ENCODE data around the gene GFRAL. TPM values are rescaled to one million over a fixed set of nuclear protein-coding genes. Genes with fewer than 3 reads are reported as not detected.

The GFRAL gene
- total RNA-seq, 1 experiment from 2014 or later: not detected

DNA sequence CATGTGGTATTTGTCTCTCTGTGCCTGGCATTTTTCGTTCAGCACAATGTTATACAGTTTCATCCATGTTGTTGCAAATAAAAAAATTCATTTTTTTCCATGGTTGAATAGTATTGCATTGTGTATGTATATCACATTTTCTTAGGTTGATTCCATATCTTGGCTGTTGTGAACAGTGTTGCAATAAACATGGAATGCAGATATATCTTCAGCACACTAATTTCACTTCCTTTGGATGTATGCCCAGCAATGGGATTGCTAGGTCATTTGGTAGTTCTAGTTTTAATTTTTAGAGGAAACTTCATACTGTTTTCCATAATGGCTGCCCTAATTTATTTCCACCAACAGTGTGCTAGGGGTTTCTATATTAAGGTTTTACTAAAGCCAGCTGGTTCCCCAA is 52.6 kb downstream of the GFRAL start:
- DNase-seq (ENCODE audit: low read depth in 1 of 2, low spot score in 2 of 2): no peak
- H3K4me1 ChIP-seq (replicated peaks): no peaks in the 10 kb centered on the region

DNA sequence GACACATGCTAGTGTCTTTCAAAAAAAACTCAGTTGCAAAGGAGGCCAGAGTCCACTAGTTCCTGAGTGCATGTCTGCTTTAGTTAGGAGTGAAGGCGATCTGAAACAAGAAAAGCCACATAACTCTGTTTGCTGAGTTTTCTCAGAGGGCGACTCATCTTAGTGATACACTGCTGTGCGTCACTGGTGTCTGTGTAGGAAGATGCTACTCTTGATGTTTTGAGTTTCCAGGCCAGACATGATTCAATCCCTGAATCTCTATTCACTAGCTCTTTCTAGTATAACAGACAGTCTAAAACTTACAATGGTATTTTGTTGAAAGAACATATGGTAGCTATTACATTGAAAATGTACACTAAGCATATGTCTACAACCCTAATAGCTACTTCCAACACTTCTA is 60.9 kb downstream of the GFRAL start:
- Histone ChIP-seq H3K4me1 (replicated peaks) (no peaks in the 10 kb centered on the region), H3K4me3 (no peak overlapping the region), H3K9me3 (replicated peaks) (no peaks in the 10 kb centered on the region), H3K36me3 (no peaks in the 10 kb centered on the region), H3K27ac (no peak overlapping the region), H3K27me3 (replicated peaks) (no peaks in the 10 kb centered on the region)
- no peak for DNase-seq (ENCODE audit: low read depth in 1 of 2, low spot score in 2 of 2)

More for the DNA sequence above, 52.6 kb downstream of the GFRAL start:
- Histone ChIP-seq H3K27ac (no peak overlapping the region), H3K9me3 (replicated peaks) (no peaks in the 10 kb centered on the region), H3K36me3 (no peaks in the 10 kb centered on the region), H3K4me3 (no peak overlapping the region), H3K27me3 (replicated peaks) (no peaks in the 10 kb centered on the region; the same call in 1 of the 2 replicates)

DNA sequence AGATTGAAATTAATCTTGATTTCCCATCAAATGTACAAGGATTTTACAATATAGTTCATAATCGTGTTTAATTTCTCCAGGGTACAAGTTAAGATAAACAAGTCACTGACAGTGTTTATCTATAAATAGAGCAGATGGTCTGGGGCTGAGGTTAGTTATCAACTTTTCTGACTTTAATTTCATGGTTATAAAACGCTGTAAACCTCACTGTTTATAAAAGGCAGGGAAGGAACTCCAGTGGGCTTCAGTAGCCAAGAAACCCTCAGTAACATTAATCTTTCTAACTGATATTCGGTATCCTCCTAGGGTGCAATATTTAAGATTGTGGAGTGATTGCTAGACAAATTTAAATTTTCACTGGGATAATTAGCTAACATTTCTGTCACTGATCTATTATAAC is 68.6 kb downstream of the GFRAL start:
- no peak for DNase-seq (ENCODE audit: low read depth in 1 of 2, low spot score in 2 of 2)
- Histone ChIP-seq H3K4me3 (no peak overlapping the region), H3K4me1 (replicated peaks) (no peaks in the 10 kb centered on the region), H3K27me3 (replicated peaks) (no peaks in the 10 kb centered on the region), H3K9me3 (replicated peaks) (no peaks in the 10 kb centered on the region), H3K27ac (no peak overlapping the region), H3K36me3 (no peaks in the 10 kb centered on the region)

DNA sequence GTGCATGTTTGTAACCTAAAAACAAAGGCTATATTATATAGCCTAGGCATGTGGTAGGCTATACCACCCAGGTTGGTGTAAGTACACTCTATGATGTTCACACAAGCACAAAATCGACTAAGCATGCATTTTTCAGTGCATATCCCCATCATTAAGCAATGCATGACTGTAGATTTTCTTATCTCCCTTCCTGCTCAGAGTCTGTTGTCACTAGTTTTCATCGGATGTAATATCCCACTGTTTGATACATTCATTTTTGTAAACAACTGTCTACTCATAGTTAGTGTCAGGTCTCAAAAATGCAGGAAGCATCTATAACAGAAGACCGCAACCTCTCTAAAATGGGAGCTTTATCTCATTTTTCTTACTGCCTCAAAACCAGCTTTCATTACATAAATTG is 70.7 kb downstream of the GFRAL start:
- Histone ChIP-seq H3K36me3 (no peaks in the 10 kb centered on the region), H3K27me3 (replicated peaks) (no peaks in the 10 kb centered on the region), H3K4me3 (no peak overlapping the region), H3K4me1 (replicated peaks) (no peaks in the 10 kb centered on the region), H3K9me3 (replicated peaks) (no peaks in the 10 kb centered on the region), H3K27ac (no peak overlapping the region)
- no peak for DNase-seq (ENCODE audit: low read depth in 1 of 2, low spot score in 2 of 2)

DNA sequence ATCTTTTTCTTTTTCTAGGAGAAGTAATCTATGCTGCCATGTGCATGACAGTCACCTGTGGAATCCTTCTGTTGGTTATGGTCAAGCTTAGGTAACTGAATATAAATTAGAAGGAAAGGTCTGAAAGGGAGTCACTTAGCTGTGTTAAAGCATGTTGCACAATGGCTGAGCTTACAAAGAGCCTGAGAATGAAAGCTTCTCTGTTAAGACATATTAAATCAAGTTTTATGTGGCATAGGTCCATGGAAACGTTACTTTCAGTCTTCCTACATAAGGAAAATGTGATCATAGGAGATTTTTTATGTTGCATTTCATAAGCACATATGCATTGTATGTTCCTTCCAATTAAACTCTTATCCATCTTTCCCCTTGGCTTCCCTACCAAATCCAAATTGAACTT is 72.1 kb downstream of the GFRAL start:
- no peak overlapping the region for H3K4me3 ChIP-seq
- no peaks in the 10 kb centered on the region for H3K9me3 ChIP-seq (replicated peaks)
- H3K36me3 ChIP-seq: no peaks in the 10 kb centered on the region
- no peaks in the 10 kb centered on the region for H3K27me3 ChIP-seq (replicated peaks)
- no peak for DNase-seq (ENCODE audit: low read depth in 1 of 2, low spot score in 2 of 2)
- H3K4me1 ChIP-seq (replicated peaks): no peaks in the 10 kb centered on the region
- no peak overlapping the region for H3K27ac ChIP-seq

DNA sequence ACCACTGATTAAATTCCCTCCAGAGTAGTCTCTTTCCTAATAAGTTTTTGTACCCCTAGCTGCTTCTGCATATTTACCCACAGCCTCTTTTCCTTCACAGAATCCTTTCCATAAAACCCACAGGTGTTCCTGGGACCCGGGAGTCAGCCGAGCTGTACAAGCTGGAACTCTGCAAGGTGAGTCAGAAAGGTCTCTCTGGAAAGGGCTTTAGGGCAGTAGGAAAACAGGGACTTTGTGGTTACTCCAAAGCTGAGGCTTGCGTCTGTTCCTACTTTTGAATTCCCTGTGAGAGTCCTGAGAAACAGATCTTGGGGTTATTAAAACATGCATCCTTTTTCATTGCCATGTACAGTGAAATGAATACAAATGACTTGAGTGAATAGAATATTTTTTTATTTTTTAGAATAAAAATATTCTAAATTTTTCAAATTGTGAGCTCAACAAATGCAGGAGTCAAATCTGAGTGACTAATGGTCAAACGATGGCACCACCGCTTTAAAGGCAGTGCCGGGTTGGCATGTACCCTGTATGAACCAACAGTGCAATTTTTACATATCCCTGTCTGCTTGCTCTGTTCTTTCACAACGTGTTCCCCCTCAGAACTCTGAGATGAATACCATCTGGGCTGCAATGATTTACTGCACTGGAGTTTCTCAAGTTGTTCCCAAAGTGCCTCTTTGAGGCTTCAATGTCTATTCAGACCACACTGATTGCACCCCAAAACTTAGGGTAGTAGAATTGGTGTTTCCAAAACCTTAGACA is 78.4 kb downstream of the GFRAL start:
- Histone ChIP-seq H3K4me3 (no peak overlapping the region), H3K36me3 (no peaks in the 10 kb centered on the region), H3K4me1 (replicated peaks) (no peaks in the 10 kb centered on the region), H3K27ac (no peak overlapping the region), H3K9me3 (replicated peaks) (no peaks in the 10 kb centered on the region), H3K27me3 (replicated peaks) (0 out of 2 replicates have a peak, but pooled peaks cover 2% of the 10 kb centered on the region)
- DNase-seq (ENCODE audit: low read depth in 1 of 2, low spot score in 2 of 2): no peak

DNA sequence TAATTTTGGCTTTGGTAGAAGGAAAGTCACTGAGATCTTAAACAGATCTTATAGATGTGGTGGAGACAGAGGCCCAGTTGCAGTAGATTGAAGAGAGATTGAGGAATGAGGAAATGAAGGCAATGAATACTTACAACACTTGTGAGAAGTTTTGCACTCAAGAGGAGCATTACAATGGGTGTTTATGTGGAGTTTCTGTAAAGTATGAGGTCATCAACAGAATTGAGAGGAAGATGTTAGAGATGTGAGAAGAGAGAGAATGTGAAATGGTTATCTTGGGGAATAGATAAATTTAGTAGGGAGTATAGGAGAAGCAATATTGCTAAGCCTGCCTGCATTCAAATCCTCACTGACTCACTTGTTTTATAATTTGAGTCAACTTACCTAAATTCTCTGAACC is 83.4 kb downstream of the GFRAL start:
- no peaks in the 10 kb centered on the region for H3K9me3 ChIP-seq (replicated peaks)
- no peak overlapping the region for H3K27ac ChIP-seq
- H3K4me3 ChIP-seq: no peak overlapping the region
- no peaks in the 10 kb centered on the region for H3K36me3 ChIP-seq
- 0 out of 2 replicates have a peak, but pooled peaks cover 3% of the 10 kb centered on the region for H3K27me3 ChIP-seq (replicated peaks)
- H3K4me1 ChIP-seq (replicated peaks): no peaks in the 10 kb centered on the region
- no peak for DNase-seq (ENCODE audit: low read depth in 1 of 2, low spot score in 2 of 2)

DNA sequence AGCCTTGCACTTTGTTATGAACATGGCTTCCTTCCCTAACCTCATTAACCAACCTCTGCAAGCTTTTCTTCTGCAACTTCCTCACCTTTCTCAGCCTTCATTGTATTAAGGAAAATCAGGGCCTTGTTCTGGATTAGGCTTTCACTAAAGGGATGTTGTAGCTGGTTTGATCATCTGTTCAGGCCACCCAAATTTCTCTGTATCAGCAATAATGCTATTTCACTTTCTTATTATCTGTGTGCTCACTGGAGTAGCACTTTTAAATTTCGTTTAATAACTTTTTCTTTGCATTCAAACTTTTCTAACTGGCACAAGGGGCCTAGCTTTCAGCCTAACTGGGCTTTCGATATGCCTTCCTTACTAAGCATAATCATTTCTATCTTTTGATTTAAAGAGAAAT is 96.7 kb downstream of the GFRAL start:
- H3K4me1 ChIP-seq (replicated peaks): no peaks in the 10 kb centered on the region; the same call in 1 of the 2 replicates
- H3K36me3 ChIP-seq: no peaks in the 10 kb centered on the region
- no peak overlapping the region for H3K27ac ChIP-seq
- no peak overlapping the region for H3K4me3 ChIP-seq
- no peaks in the 10 kb centered on the region for H3K27me3 ChIP-seq (replicated peaks)
- DNase-seq (ENCODE audit: low read depth in 1 of 2, low spot score in 2 of 2): no peak
- no peaks in the 10 kb centered on the region for H3K9me3 ChIP-seq (replicated peaks)

DNA sequence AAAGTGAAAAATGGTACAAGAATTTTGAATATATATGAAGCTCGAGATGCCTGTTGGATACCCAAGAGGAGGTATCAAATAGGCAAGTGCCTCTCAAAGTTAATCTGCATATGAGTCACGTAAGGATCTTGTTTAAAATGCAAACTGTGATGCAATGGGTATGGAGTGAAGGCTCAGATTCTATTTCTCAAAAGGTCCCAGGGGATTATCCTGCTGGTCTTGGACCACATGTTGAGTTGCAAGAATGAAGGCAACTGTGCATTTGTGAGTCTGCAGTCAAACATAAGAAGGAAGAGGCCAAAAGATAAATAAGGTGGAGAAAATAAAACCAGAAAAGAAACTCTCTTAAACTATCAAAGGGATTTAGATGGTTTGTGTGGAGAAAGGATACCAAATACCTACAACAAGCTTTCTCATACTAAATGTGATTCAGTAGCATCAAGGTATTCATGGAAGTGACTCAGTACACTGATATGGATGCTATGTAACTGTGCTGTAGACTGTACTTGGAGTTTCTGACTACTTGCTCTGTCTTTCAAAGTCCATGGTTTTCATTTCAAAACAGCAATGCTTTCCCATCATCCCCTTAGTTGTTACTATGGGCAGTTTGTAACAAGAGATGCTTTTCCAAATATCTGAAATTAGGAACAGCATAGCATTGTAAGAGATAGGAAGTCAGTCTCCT is 106.3 kb downstream of the GFRAL start:
- DNase-seq (ENCODE audit: low read depth in 1 of 2, low spot score in 2 of 2): no peak
- no peaks in the 10 kb centered on the region for H3K4me1 ChIP-seq (replicated peaks)
- no peaks in the 10 kb centered on the region for H3K27me3 ChIP-seq (replicated peaks)
- no peaks in the 10 kb centered on the region for H3K9me3 ChIP-seq (replicated peaks)
- H3K4me3 ChIP-seq: no peak overlapping the region
- H3K27ac ChIP-seq: no peak overlapping the region
- H3K36me3 ChIP-seq: no peaks in the 10 kb centered on the region

DNA sequence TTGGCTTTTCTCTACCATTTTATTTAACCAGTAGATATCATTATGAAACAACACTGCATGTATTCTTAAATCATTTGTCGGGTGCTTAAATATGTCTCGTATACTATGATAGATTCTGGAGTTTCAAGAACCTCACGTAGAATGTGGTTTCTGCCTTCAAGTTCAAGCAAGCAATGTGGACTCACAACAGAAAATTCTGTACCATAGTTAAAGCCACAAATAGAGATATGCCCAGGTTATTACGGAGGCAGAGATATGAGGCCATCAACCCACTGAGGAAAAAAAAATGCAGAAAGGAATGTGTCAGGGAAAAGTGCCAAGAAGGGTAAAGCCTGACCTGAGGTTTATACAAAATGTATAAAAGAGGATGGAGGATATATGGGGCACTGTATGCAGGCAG is 109.9 kb downstream of the GFRAL start:
- Histone ChIP-seq H3K27ac (no peak overlapping the region), H3K9me3 (replicated peaks) (no peaks in the 10 kb centered on the region), H3K4me1 (replicated peaks) (no peaks in the 10 kb centered on the region), H3K36me3 (no peaks in the 10 kb centered on the region), H3K4me3 (no peak overlapping the region), H3K27me3 (replicated peaks) (peaks cover 6% of the 10 kb centered on the region; the same call in 1 of the 2 replicates)
- no peak for DNase-seq (ENCODE audit: low read depth in 1 of 2, low spot score in 2 of 2)

DNA sequence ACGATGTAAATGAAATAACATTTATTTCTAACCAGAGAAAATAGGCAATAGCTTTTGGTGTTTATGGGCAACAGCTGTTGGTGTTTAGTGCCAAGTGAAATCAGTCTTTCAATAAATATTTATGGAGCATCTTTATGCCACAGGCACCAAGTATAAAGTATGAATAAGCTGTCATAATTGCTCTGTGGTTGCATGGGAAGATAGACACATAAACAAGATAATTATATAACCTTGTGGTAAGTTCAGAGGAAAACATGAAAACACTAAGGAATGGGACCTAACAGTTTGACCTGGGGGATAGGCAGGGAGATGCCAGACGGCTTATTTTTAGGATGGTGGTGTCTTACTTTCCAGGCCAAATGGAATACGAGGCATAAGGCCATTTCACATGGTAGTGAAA is 110.9 kb downstream of the GFRAL start:
- peaks cover 6% of the 10 kb centered on the region; the same call in 1 of the 2 replicates for H3K27me3 ChIP-seq (replicated peaks)
- H3K9me3 ChIP-seq (replicated peaks): no peaks in the 10 kb centered on the region
- DNase-seq (ENCODE audit: low read depth in 1 of 2, low spot score in 2 of 2): no peak
- no peaks in the 10 kb centered on the region for H3K36me3 ChIP-seq
- no peak overlapping the region for H3K4me3 ChIP-seq
- H3K27ac ChIP-seq: no peak overlapping the region
- no peaks in the 10 kb centered on the region for H3K4me1 ChIP-seq (replicated peaks)

DNA sequence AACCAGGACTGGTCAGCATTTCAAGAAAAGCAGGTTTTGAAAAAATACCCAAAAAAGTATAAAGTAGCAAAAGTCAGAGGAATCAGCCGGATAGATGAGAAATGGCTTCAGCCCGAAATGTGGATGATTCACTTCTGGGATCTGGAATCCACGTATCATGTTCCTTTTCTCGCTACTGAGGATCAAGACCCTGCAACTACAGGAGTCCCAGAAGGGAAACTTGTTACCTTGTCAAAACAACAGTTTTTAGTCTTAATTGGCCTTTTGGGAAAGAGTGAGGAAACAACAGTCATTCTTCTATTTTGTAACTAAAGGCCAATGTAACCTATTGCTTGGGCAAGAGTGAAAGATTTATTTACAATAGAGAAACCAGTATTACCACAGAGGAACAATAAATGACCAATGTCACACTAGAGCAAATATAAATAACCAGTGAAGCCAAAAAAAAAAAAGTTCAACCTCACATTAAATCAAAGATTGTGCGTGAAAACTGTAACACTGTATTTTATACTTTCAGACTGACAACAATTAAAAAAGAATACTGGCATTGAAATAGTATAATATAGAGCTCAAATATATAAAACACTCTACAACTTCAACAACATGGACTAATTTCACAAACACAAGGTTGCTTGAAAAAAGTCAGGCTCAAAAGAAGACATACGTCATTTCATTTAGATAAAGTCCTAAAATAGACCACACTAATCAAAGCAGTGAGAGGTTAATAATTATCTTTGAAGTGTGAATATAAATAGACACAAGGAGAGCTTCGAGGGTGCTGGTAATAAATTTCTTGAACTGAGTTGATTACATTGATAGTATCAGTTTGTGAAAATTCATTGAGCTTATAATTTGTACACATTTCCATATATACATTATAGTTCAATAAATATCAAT is 116.2 kb downstream of the GFRAL start:
- no peak for DNase-seq (ENCODE audit: low read depth in 1 of 2, low spot score in 2 of 2)
- Histone ChIP-seq H3K27ac (no peak overlapping the region), H3K36me3 (no peaks in the 10 kb centered on the region), H3K27me3 (replicated peaks) (peaks cover 6% of the 10 kb centered on the region; the same call in 1 of the 2 replicates), H3K4me3 (no peak overlapping the region), H3K4me1 (replicated peaks) (no peaks in the 10 kb centered on the region), H3K9me3 (replicated peaks) (no peaks in the 10 kb centered on the region)

DNA sequence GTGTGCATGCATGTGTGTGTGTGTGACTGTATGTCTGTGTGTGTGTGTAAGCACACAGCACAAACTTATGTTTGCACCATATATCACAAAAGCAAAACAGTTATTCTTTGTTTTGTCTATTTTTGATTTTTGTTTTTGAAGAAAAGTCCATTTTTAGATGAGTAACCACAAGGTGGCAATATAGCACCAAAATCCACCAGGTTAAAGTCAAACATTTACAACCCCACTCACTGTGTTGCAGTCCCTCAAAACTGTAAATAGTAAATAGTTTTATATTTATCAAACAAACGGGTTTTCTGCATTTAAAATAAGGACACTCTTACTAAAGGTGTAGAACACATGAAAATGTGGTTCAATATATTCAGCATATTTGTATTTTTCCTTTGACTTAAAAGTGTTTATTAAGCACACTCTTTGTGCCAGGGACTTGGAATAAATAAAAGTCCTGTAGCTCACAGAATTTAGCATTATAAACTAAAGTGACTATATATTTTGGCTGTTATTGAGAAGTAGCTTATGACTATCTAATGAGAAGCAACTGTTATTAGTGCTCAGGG is 118.5 kb downstream of the GFRAL start:
- peak in 1 of 2 experiments; percentile 30 for DNase-seq (ENCODE audit: low read depth in 1 of 2, low spot score in 2 of 2)
- Histone ChIP-seq H3K4me1 (replicated peaks) (no peaks in the 10 kb centered on the region), H3K4me3 (no peak overlapping the region), H3K27ac (no peak overlapping the region), H3K9me3 (replicated peaks) (no peaks in the 10 kb centered on the region), H3K27me3 (replicated peaks) (no peaks in the 10 kb centered on the region), H3K36me3 (no peaks in the 10 kb centered on the region)

Measured in SJSA1 (cell line).